HepG2 (cell line): ENCODE data around the gene TLE7. TPM values are rescaled to one million over a fixed set of nuclear protein-coding genes. Genes with fewer than 3 reads are reported as not detected.

ENCODE experiments used
- ATAC-seq: fragments of 200-7000 bp; cut with Tn5 transposase; 3 replicates; pipeline ENCODE4 v1.9.1; 2020; ENCODE audit warnings: mild to moderate bottlenecking, moderate library complexity
- BruUV-seq: library from RNA; stranded (reverse); fragments of 400-500 nt; replicated peaks from 2 replicates; lab custom pipeline; 2021; lab: Mats Ljungman, UMichigan
- CTCF ChIA-PET: fragments of 300-600 bp; formaldehyde crosslinking; extraction: SDS; loops from one replicate; lab custom pipeline; 2021; ENCODE audit warnings: low total read pairs, inconsistent platforms, low intra/inter-chr PET ratio; lab: Yijun Ruan, JAX
- POLR2A ChIA-PET: fragments of 350-600 bp; sonication (Branson Sonifier 250); formaldehyde crosslinking; loops from one replicate; lab custom pipeline; 2020; ENCODE audit warnings: antibody characterized with exemption, inconsistent platforms; lab: Yijun Ruan, JAX
- DNase-seq: peaks from one replicate; pipeline ENCODE4 v3.0.0-alpha.2; 2015; ENCODE audit warnings: low spot score
- FAIRE-seq: peaks from 3 replicates; lab custom pipeline; 2011; peaks lifted over from hg19 to GRCh38; lab: Jason Lieb, UNC
- H2AFZ ChIP-seq: one replicate; pipeline ENCODE4 v1.6.1; 2011; ENCODE audit warnings: low read length, inconsistent platforms
- H3K27ac ChIP-seq: fragments of 300-600 bp; 3 replicates; pipeline ENCODE4 v1.8.0; 2011; ENCODE audit warnings: mixed run types, mild to moderate bottlenecking, mixed read lengths, low read length, inconsistent platforms; ENCODE audit not compliant: insufficient read depth; ENCODE audit errors: extremely low read length
- H3K27me3 ChIP-seq, 2 experiments: fragments of 200-600 bp in 1 of 2; 2 replicates in 1 of 2; 3 replicates in 1 of 2; pipeline versions ENCODE4 v1.6.0 to v1.8.0; 2011; ENCODE audit warnings: low read length in 2 of 2, mild to moderate bottlenecking in 2 of 2, moderate library complexity in 2 of 2, inconsistent platforms in 1 of 2; ENCODE audit not compliant: insufficient read depth in 2 of 2, control insufficient read depth in 1 of 2
- H3K36me3 ChIP-seq, 2 experiments: fragments of 200-600 bp in 1 of 2; replicated peaks in 1 of 2; 2 replicates in 1 of 2; 3 replicates in 1 of 2; pipeline versions ENCODE4 v1.5.1 to v1.8.0; 2011; ENCODE audit warnings: low read length in 2 of 2, inconsistent platforms in 1 of 2; ENCODE audit not compliant: insufficient read depth in 2 of 2, control insufficient read depth in 1 of 2
- H3K4me1 ChIP-seq: 2 replicates; pipeline ENCODE4 v1.5.1; 2012; ENCODE audit warnings: low read length, inconsistent platforms; ENCODE audit not compliant: insufficient read depth
- H3K4me2 ChIP-seq: 2 replicates; pipeline ENCODE4 v1.6.0; 2011; ENCODE audit warnings: low read depth, low read length, inconsistent platforms
- H3K4me3 ChIP-seq, 3 experiments: fragments of 200-600 bp in 1 of 3; sonication (generic), shearing (Covaris generic) in 1 of 3; replicated peaks in 1 of 3; 2 replicates each; pipeline ENCODE4 v1.5.1; 2011 to 2016; ENCODE audit warnings: low read length in 3 of 3, inconsistent platforms in 2 of 3, low read depth in 2 of 3, mild to moderate bottlenecking in 2 of 3, control low read depth in 1 of 3, mixed read lengths in 1 of 3; ENCODE audit not compliant: insufficient read depth in 1 of 3
- H3K79me2 ChIP-seq: one replicate; pipeline ENCODE4 v1.6.1; 2011; ENCODE audit warnings: low read length, inconsistent platforms; ENCODE audit not compliant: insufficient read depth
- H3K9ac ChIP-seq: 2 replicates; pipeline ENCODE4 v1.6.0; 2011; ENCODE audit warnings: mild to moderate bottlenecking, low read depth, low read length, inconsistent platforms; ENCODE audit not compliant: insufficient read depth
- H3K9me3 ChIP-seq: 2 replicates; pipeline ENCODE4 v1.5.1; 2012; ENCODE audit warnings: mild to moderate bottlenecking, low read length
- H4K20me1 ChIP-seq: 2 replicates; pipeline ENCODE4 v1.6.0; 2011; ENCODE audit warnings: inconsistent platforms, mild to moderate bottlenecking, low read length, moderate library complexity; ENCODE audit not compliant: insufficient read depth
- CCDC6 ChIP-seq: sonication (generic); formaldehyde crosslinking; IDR thresholded peaks from 2 replicates; pipeline ENCODE4 v1.8.1; 2022; ENCODE audit warnings: mild to moderate bottlenecking, missing genetic modification reagents, moderate library complexity
- CHCHD3 ChIP-seq: sonication (generic); formaldehyde crosslinking; IDR thresholded peaks from 2 replicates; pipeline ENCODE4 v1.8.0; 2022; ENCODE audit warnings: mild to moderate bottlenecking, missing genetic modification reagents, moderate library complexity
- HDAC2 ChIP-seq: sonication (generic); formaldehyde crosslinking; IDR thresholded peaks from 2 replicates; pipeline ENCODE4 v1.4.0; 2020; ENCODE audit warnings: missing genetic modification reagents
- HES4 ChIP-seq: sonication (generic); formaldehyde crosslinking; IDR thresholded peaks from 2 replicates; pipeline ENCODE4 v1.9.0; 2021; ENCODE audit warnings: mild to moderate bottlenecking, missing genetic modification reagents, borderline replicate concordance
- HIC2 ChIP-seq: sonication (generic); formaldehyde crosslinking; IDR thresholded peaks from 2 replicates; pipeline ENCODE4 v1.9.0; 2022; ENCODE audit warnings: low read depth, missing genetic modification reagents
- IKZF1 ChIP-seq: fragments of 450-650 bp; IDR thresholded peaks from 2 replicates; pipeline ENCODE4 v1.7.1; 2016
- IKZF5 ChIP-seq: IDR thresholded peaks from 2 replicates; pipeline ENCODE4 v1.6.1; 2018; ENCODE audit warnings: missing genetic modification reagents, mild to moderate bottlenecking, missing compliant biosample characterization
- KLF6 ChIP-seq: IDR thresholded peaks from 2 replicates; pipeline ENCODE4 v1.8.0; 2016; ENCODE audit warnings: missing biosample characterization, missing genetic modification reagents
- NFE2L1 ChIP-seq: sonication (generic); formaldehyde crosslinking; IDR thresholded peaks from 2 replicates; pipeline ENCODE4 v1.4.0; 2020; ENCODE audit warnings: missing genetic modification reagents, mild to moderate bottlenecking, borderline replicate concordance
- RBM39 ChIP-seq: fragments of 200-400 bp; formaldehyde crosslinking; IDR thresholded peaks from one replicate; pipeline ENCODE4 v1.6.1; 2018; ENCODE audit warnings: antibody characterized with exemption, mild to moderate bottlenecking, low read depth, low read length; ENCODE audit not compliant: poor library complexity, severe bottlenecking
- SAP130 ChIP-seq: IDR thresholded peaks from 2 replicates; pipeline ENCODE4 v1.6.1; 2016; ENCODE audit warnings: low read depth
- SETDB1 ChIP-seq: sonication (generic); formaldehyde crosslinking; IDR thresholded peaks from 2 replicates; pipeline ENCODE4 v1.5.1; 2020; ENCODE audit warnings: missing genetic modification reagents, mild to moderate bottlenecking, borderline replicate concordance
- SYNCRIP ChIP-seq: fragments of 200-400 bp; formaldehyde crosslinking; IDR thresholded peaks from 2 replicates; pipeline ENCODE4 v1.6.1; 2018; ENCODE audit warnings: mild to moderate bottlenecking, low read depth, low read length; ENCODE audit not compliant: insufficient read depth
- ZNF326 ChIP-seq: sonication (generic); formaldehyde crosslinking; IDR thresholded peaks from 2 replicates; pipeline ENCODE4 v1.4.0; 2020; ENCODE audit warnings: missing genetic modification reagents, borderline replicate concordance
- ZNF501 ChIP-seq: sonication (generic); formaldehyde crosslinking; IDR thresholded peaks from 2 replicates; pipeline ENCODE4 v1.5.1; 2020; ENCODE audit warnings: mild to moderate bottlenecking, moderate library complexity, missing genetic modification reagents
- ZNF7 ChIP-seq: IDR thresholded peaks from 2 replicates; pipeline ENCODE4 v1.6.1; 2016; ENCODE audit warnings: missing biosample characterization, missing genetic modification reagents
- ZNF737 ChIP-seq: sonication (generic); formaldehyde crosslinking; IDR thresholded peaks from 2 replicates; pipeline ENCODE4 v1.5.0; 2020; ENCODE audit warnings: missing genetic modification reagents, mild to moderate bottlenecking, borderline replicate concordance
- ZNF749 ChIP-seq: sonication (generic); formaldehyde crosslinking; IDR thresholded peaks from 2 replicates; pipeline ENCODE4 v1.8.0; 2022; ENCODE audit warnings: mild to moderate bottlenecking, missing genetic modification reagents, moderate library complexity, borderline replicate concordance
- WGBS: methylation state at CpG from one replicate; pipeline ENCODE4 v1.1.6; 2017; ENCODE audit warnings: low lambda C conversion rate; 5-methylcytosine and 5-hydroxymethylcytosine counted together
- in situ Hi-C: cut with HindIII; loops from 2 replicates; pipeline ENCODE4 v1.10.0; 2017; ENCODE audit warnings: low pct_unique_long_range_greater_than_20kb; ENCODE audit not compliant: extremely low pct_ligation_motif_present
- intact Hi-C: fragments of 100-400 bp; cut with micrococcal nuclease; formaldehyde crosslinking; loops from one replicate; pipeline ENCODE4 v1.10.0; 2022; ENCODE audit not compliant: unreplicated experiment
- polyA plus RNA-seq, 8 experiments: library from polyadenylated mRNA; depleted of rRNA in 3 of 8; stranded (reverse) in 7 of 8; unstranded in 1 of 8; fragments of >200 nt; fragmentation: Illumina TruSeq in 4 of 8; extraction: Trizol in 4 of 8; gene quantifications; 2 replicates each; pipeline versions ENCODE4 v1.2.1 to v1.2.3, GENCODE V29; 2011 to 2016; ENCODE audit warnings: low read depth in 4 of 8, missing spikeins in 1 of 8, mixed read lengths in 1 of 8; ENCODE audit not compliant: insufficient read depth in 1 of 8
- total RNA-seq, 5 experiments: library from RNA; depleted of rRNA; stranded (reverse); fragments of >200 nt; fragmentation: Illumina TruSeq; extraction: Trizol; gene quantifications; 2 replicates each; pipeline ENCODE4 v1.2.3, GENCODE V29; 2016; ENCODE audit warnings: low read depth in 1 of 5
- TF ChIP-seq, protein P1 (sequence below): sonication (generic); formaldehyde crosslinking; IDR thresholded peaks from 2 replicates; pipeline ENCODE4 v1.9.0; 2021; ENCODE audit warnings: missing genetic modification reagents, mild to moderate bottlenecking, borderline replicate concordance

Gene TLE7
- total and polyA plus RNA-seq, 2 of the 13 experiments (the other 11 are each of a cell fraction or from before 2014, with no cell fraction given) = not detected

GRCh38 chr16:71484006-71484893 lies 42.4 kb upstream of the TLE7 start:
- in situ Hi-C loops = loop anchor here (10.0 kb wide), 1 partner anchor 121 kb away; no protein-coding TSS in a partner anchor
- TSS peak; percentile 94 for BruUV-seq
- no peak for TF ChIP-seq HIC2
- TF ChIP-seq RBM39 = peak; percentile 81
- peak; percentile 39; the same call in 1 of the 2 replicates for TF ChIP-seq HES4 (CRISPR knock-in tag)
- no peak for TF ChIP-seq SYNCRIP
- TF ChIP-seq CCDC6 = no peak
- TF ChIP-seq NFE2L1 (CRISPR knock-in tag) = peak; percentile 57; the same call in 1 of the 2 replicates
- TF ChIP-seq KLF6 = peak; percentile 58
- peak; percentile 96 for TF ChIP-seq SAP130 (CRISPR knock-in tag)
- no peak; the same call in 1 of the 2 replicates for TF ChIP-seq ZNF7
- no peak for TF ChIP-seq IKZF1
- TF ChIP-seq, protein P1, sequence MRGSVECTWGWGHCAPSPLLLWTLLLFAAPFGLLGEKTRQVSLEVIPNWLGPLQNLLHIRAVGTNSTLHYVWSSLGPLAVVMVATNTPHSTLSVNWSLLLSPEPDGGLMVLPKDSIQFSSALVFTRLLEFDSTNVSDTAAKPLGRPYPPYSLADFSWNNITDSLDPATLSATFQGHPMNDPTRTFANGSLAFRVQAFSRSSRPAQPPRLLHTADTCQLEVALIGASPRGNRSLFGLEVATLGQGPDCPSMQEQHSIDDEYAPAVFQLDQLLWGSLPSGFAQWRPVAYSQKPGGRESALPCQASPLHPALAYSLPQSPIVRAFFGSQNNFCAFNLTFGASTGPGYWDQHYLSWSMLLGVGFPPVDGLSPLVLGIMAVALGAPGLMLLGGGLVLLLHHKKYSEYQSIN (CRISPR knock-in tag) = no peak
- peak; percentile 76; the same call in 1 of the 2 replicates for TF ChIP-seq CHCHD3 (CRISPR knock-in tag)
- TF ChIP-seq ZNF326 (CRISPR knock-in tag) = no peak
- no peak; the same call in 1 of the 2 replicates for TF ChIP-seq IKZF5 (CRISPR knock-in tag)
- TF ChIP-seq SETDB1 (CRISPR knock-in tag) = no peak
- TF ChIP-seq ZNF737 (CRISPR knock-in tag) = no peak
- TF ChIP-seq ZNF501 (CRISPR knock-in tag) = peak; percentile 75
- 0 out of 2 replicates have a peak, but pooled peaks have one; percentile 62 for TF ChIP-seq ZNF749 (CRISPR knock-in tag)
- peak; percentile 84 for TF ChIP-seq HDAC2 (CRISPR knock-in tag)

More at GRCh38 chr16:71484006-71484893, 42.4 kb upstream of the TLE7 start:
- POLR2A ChIA-PET = interaction anchor here (0.9 to 1.8 kb wide), 10 partner anchors 9 to 127 kb away, joined by 3 to 58 read pairs (median 5); partner anchors contain the start of gene ZNF23
- no peaks in the 10 kb centered on the region for H4K20me1 ChIP-seq
- H3K4me3 ChIP-seq = peak overlapping the region; percentile 81 to 95 (median 88)
- intact Hi-C loops = loop anchor here (1.0 kb wide), 1 partner anchor 22 kb away; the partner anchor contains the start of gene ZNF23
- peak overlapping the region; percentile 99 for H2AFZ ChIP-seq
- peak overlapping the region; percentile 85 for H3K4me2 ChIP-seq
- H3K27ac ChIP-seq = peak overlapping the region; percentile 83
- H3K9me3 ChIP-seq = no peaks in the 10 kb centered on the region
- peaks cover 24% of the 10 kb centered on the region for H3K4me1 ChIP-seq
- FAIRE-seq = peak; percentile 100
- H3K9ac ChIP-seq = peak overlapping the region; percentile 84
- ATAC-seq = peak; percentile 93
- CTCF ChIA-PET = no interaction called here
- peaks cover 0 to 4% of the 10 kb centered on the region in 2 experiments; a peak in 2 of 5 replicates for H3K27me3 ChIP-seq
- WGBS = under 1% methylated on average over 39 of the region's 44 CpGs
- DNase-seq = peak; percentile 91
- H3K36me3 ChIP-seq = no peaks in the 10 kb centered on the region
- peaks cover 3% of the 10 kb centered on the region for H3K79me2 ChIP-seq
